ENCODE measurements around the gene HDAC4. TPM values are rescaled to one million over a fixed set of nuclear protein-coding genes. Genes with fewer than 3 reads are reported as not detected.

Gene HDAC4
- total and polyA plus RNA-seq, 7 donors, result 7.9 to 329 (median 129) TPM

- Histone ChIP-seq H3K9me3 (no peaks in the 10 kb centered on the region), H3K36me3 (ENCODE audit: insufficient read depth in 1 of 2, low read depth in 1 of 2) (peaks cover 0 to 3% of the 10 kb centered on the region in 2 donors), H3K27me3 (ENCODE audit: insufficient read depth in 3 of 3, low read length in 2 of 3) (no peaks in the 10 kb centered on the region), H3K27ac (peak overlapping the region; percentile 86), H3K4me3 (peak overlapping the region; percentile 28), H3K4me1 (peaks cover 96% of the 10 kb centered on the region)
- TF ChIP-seq, protein P1, sequence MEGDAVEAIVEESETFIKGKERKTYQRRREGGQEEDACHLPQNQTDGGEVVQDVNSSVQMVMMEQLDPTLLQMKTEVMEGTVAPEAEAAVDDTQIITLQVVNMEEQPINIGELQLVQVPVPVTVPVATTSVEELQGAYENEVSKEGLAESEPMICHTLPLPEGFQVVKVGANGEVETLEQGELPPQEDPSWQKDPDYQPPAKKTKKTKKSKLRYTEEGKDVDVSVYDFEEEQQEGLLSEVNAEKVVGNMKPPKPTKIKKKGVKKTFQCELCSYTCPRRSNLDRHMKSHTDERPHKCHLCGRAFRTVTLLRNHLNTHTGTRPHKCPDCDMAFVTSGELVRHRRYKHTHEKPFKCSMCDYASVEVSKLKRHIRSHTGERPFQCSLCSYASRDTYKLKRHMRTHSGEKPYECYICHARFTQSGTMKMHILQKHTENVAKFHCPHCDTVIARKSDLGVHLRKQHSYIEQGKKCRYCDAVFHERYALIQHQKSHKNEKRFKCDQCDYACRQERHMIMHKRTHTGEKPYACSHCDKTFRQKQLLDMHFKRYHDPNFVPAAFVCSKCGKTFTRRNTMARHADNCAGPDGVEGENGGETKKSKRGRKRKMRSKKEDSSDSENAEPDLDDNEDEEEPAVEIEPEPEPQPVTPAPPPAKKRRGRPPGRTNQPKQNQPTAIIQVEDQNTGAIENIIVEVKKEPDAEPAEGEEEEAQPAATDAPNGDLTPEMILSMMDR (IDR thresholded peaks at IDR 0.05), result peak; percentile 21
- ATAC-seq, result peak; percentile 49 to 77 (median 74)
- intact Hi-C loops (cut with DNase I), result no loop called here
- peak; percentile 71 to 83 for DNase-seq
- WGBS, 3 donors, result 28 to 47% (median 32%) methylated on average over 22 of the region's 22 CpGs
These were observed 133.4 kb downstream of the HDAC4 start for GRCh38 chr2:239267288-239267951.

GRCh38 chr2:239266779-239267287, 134.0 kb downstream of the HDAC4 start:
- peak in 1 of 2 donors; percentile 53 for DNase-seq
- no peaks in the 10 kb centered on the region for H3K9me3 ChIP-seq
- H3K27ac ChIP-seq, result peak overlapping the region; percentile 86
- H3K4me3 ChIP-seq, result peak overlapping the region; percentile 28
- peaks cover 0 to 3% of the 10 kb centered on the region in 2 donors for H3K36me3 ChIP-seq (ENCODE audit: insufficient read depth in 1 of 2, low read depth in 1 of 2)
- intact Hi-C loops (cut with DNase I), result no loop called here
- ATAC-seq, result peak in 1 of 4 donors; percentile 15
- H3K4me1 ChIP-seq, result peaks cover 95% of the 10 kb centered on the region
- 47 to 76% (median 52%) methylated on average over 10 of the region's 10 CpGs for WGBS, 3 donors
- no peaks in the 10 kb centered on the region for H3K27me3 ChIP-seq (ENCODE audit: insufficient read depth in 3 of 3, low read length in 2 of 3)
- TF ChIP-seq, protein P1 (IDR thresholded peaks at IDR 0.05), result no peak

- intact Hi-C loops (cut with DNase I), result no loop called here
- no peak for ATAC-seq
- H3K4me3 ChIP-seq, result peak overlapping the region; percentile 28
- peaks cover 0 to 3% of the 10 kb centered on the region in 2 donors for H3K36me3 ChIP-seq (ENCODE audit: insufficient read depth in 1 of 2, low read depth in 1 of 2)
- TF ChIP-seq, protein P1 (IDR thresholded peaks at IDR 0.05), result no peak
- H3K27ac ChIP-seq, result peak overlapping the region; percentile 86
- H3K27me3 ChIP-seq (ENCODE audit: insufficient read depth in 3 of 3, low read length in 2 of 3), result no peaks in the 10 kb centered on the region
- no peaks in the 10 kb centered on the region for H3K9me3 ChIP-seq
- no peak for DNase-seq
- 54 to 64% (median 60%) methylated on average over 4 of the region's 4 CpGs for WGBS, 3 donors
- peaks cover 91% of the 10 kb centered on the region for H3K4me1 ChIP-seq
These were observed 134.4 kb downstream of the HDAC4 start for GRCh38 chr2:239266434-239266766.

DNA sequence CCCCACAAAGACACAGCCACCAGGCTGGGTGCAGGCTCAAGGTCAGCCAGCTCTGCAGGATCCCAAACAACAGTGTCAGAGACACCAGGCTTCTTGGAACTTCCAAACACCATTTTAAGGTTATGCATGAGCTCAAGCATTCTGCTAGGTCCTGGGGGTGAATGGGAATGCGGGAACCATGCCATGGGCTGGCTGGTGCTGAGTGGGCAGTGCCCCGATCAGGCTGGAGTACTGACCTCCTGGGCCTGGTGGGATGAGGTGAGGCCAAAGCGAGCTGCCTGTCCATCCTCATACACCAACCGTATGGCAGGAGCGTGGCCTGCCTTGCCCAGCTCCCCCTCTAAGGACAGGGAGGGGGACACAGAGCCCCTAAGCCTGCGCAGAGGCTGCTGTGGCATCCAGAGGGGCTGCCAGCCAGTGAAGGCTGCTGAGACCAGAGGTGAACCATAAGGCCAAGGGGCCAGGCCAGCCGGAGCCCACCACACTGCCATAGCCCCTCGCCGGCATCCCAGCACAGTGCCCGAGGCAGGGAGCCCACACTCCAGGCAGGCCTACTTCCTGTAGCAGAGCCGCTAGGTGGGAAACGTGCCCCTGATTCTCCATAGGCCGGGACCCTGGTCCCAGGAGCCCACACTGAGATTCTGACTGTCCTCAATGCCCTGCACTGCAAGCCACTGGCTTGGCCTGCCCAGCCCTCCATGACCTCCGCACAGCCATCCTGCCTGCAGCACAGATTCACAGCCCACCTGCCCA, 135.0 kb downstream of the HDAC4 start:
- peak overlapping the region; percentile 86 for H3K27ac ChIP-seq
- intact Hi-C loops (cut with DNase I), result no loop called here
- H3K4me1 ChIP-seq, result peaks cover 92% of the 10 kb centered on the region
- DNase-seq (peak in 1 of 2 donors; percentile 58), ATAC-seq (peak in 2 of 4 donors; percentile 2)
- H3K36me3 ChIP-seq (ENCODE audit: insufficient read depth in 1 of 2, low read depth in 1 of 2), result no peaks in the 10 kb centered on the region
- WGBS, 3 donors, result 69 to 77% (median 76%) methylated on average over 13 to 14 of the region's 14 CpGs
- no peak overlapping the region for H3K4me3 ChIP-seq
- H3K27me3 ChIP-seq (ENCODE audit: insufficient read depth in 3 of 3, low read length in 2 of 3), result no peaks in the 10 kb centered on the region
- H3K9me3 ChIP-seq, result no peaks in the 10 kb centered on the region
- TF ChIP-seq, protein P1 (IDR thresholded peaks at IDR 0.05), result no peak

Measured in psoas muscle (tissue), 8 donors.